HS-5 (cell line): ENCODE data around the gene LRRC26.

Experiments
- DNase-seq: peaks from one replicate; pipeline ENCODE4 v3.0.0-alpha.2; 2012; ENCODE audit warnings: low read depth

Gene LRRC26

GRCh38 chr9:137198902-137199283, 29.0 kb upstream of the LRRC26 start:
- DNase-seq, result no peak

GRCh38 chr9:137198051-137198901, 28.4 kb upstream of the LRRC26 start:
- no peak for DNase-seq

GRCh38 chr9:137195525-137196220, 25.8 kb upstream of the LRRC26 start:
- DNase-seq, result no peak

GRCh38 chr9:137194909-137195308, 25.1 kb upstream of the LRRC26 start:
- DNase-seq, result no peak

GRCh38 chr9:137194388-137194787, 24.5 kb upstream of the LRRC26 start:
- no peak for DNase-seq

- DNase-seq, result no peak
These were observed 23.9 kb upstream of the LRRC26 start for GRCh38 chr9:137193771-137194170.

GRCh38 chr9:137192859-137193258, 23.0 kb upstream of the LRRC26 start:
- DNase-seq, result no peak

- DNase-seq, result no peak
These were observed 22.6 kb upstream of the LRRC26 start for GRCh38 chr9:137192448-137192780.

- DNase-seq, result no peak
These were observed 22.0 kb upstream of the LRRC26 start for GRCh38 chr9:137191691-137192447.

GRCh38 chr9:137191245-137191644, 21.4 kb upstream of the LRRC26 start:
- no peak for DNase-seq

GRCh38 chr9:137190315-137190856, 20.5 kb upstream of the LRRC26 start:
- no peak for DNase-seq

- DNase-seq, result no peak
These were observed 19.7 kb upstream of the LRRC26 start for GRCh38 chr9:137189297-137190295.

- DNase-seq, result peak; percentile 75
These were observed 18.8 kb upstream of the LRRC26 start, which contains the start of the genes ANAPC2 and SSNA1 for GRCh38 chr9:137188490-137189296. ANAPC2 (minus strand) TSS chr9:137188560; CDS start chr9:137188532, 28 bp downstream. SSNA1 (plus strand) TSS chr9:137188676; CDS start chr9:137188727, 51 bp downstream.

- DNase-seq, result no peak
These were observed 18.2 kb upstream of the LRRC26 start for GRCh38 chr9:137188086-137188489.

- DNase-seq, result no peak
These were observed 17.5 kb upstream of the LRRC26 start for GRCh38 chr9:137187386-137187785.

- DNase-seq, result no peak
These were observed 16.5 kb upstream of the LRRC26 start for GRCh38 chr9:137186385-137186784.

- no peak for DNase-seq
These were observed 16.1 kb upstream of the LRRC26 start for GRCh38 chr9:137185921-137186320.

- DNase-seq, result no peak
These were observed 15.2 kb upstream of the LRRC26 start for GRCh38 chr9:137184881-137185660.

GRCh38 chr9:137183980-137184595, 14.2 kb upstream of the LRRC26 start:
- DNase-seq, result no peak
